Right cardiac atrium (tissue), 5 donors: ENCODE measurements around the gene FOS. TPM values are rescaled to one million over a fixed set of nuclear protein-coding genes. Genes with fewer than 3 reads are reported as not detected.
"Not testable (repeated sequence)": the region's sequence is repeated elsewhere in the genome, so short reads cannot be mapped to it uniquely, and the experiment has no call there.

Experiments used
- ATAC-seq, 2 donors: fragments of 200-7000 bp; cut with Tn5 transposase; one replicate each; pipeline versions ENCODE4 v1.8.0 to v1.9.1; 2020; ENCODE audit warnings: moderate library complexity in 2 of 2, mild to moderate bottlenecking in 1 of 2
- DNase-seq, 3 donors: peaks; one replicate each; pipeline ENCODE4 v3.0.0-alpha.2; 2020
- H3K27ac ChIP-seq: one replicate; pipeline ENCODE4 v1.5.1; 2013; ENCODE audit warnings: mild to moderate bottlenecking, low read length, control low read depth, moderate library complexity
- H3K27me3 ChIP-seq: one replicate; pipeline ENCODE4 v1.6.1; 2013; ENCODE audit not compliant: control insufficient read depth, insufficient read depth
- H3K4me1 ChIP-seq: one replicate; pipeline ENCODE4 v1.6.1; 2013; ENCODE audit warnings: low read length; ENCODE audit not compliant: control insufficient read depth, insufficient read depth
- H3K4me3 ChIP-seq: one replicate; pipeline ENCODE4 v1.5.1; 2013; ENCODE audit warnings: low read length, control low read depth
- H3K9me3 ChIP-seq: one replicate; pipeline ENCODE4 v1.6.1; 2013; ENCODE audit warnings: low read length; ENCODE audit not compliant: control insufficient read depth
- WGBS: extraction: QIAGEN DNeasy Blood & Tissue Kit; methylation state at CpG from one replicate; pipeline ENCODE4 v1.1.7; 2013; 5-methylcytosine and 5-hydroxymethylcytosine counted together
- intact Hi-C, 4 donors: fragments of 100-400 bp; cut with DNase I; formaldehyde crosslinking; loops; one replicate each; pipeline versions ENCODE4 v1.11.0 to v1.14.0; 2022 to 2023
- polyA plus RNA-seq: library from polyadenylated mRNA; stranded (reverse); fragments of 200-250 nt; gene quantifications from one replicate; pipeline ENCODE4 v1.2.3, GENCODE V29; 2013
- total RNA-seq, 4 donors: library from RNA; stranded (reverse); fragmentation: NEBNext Ultra II Directional; extraction: Animal tissue kit (Norgen Biotek cat#: 25700); gene quantifications; one replicate each; pipeline ENCODE4 v1.2.1, GENCODE V29; 2021
- donor health status: healthy with polysubstance abuse.
- donor health status: DM: no; HTN: yes; CAD: no.
- donor health status: DM: no; HTN: no; CAD: no.
- donor health status: DM: no; HTN: yes; CAD: no; lungs with severe emphysema.
- donor health status: DM: yes; HTN: yes; CAD: no.

The FOS gene
- total and polyA plus RNA-seq, 5 donors: 15.7 to 244 (median 50.3) TPM

- Histone ChIP-seq H3K27ac (peak overlapping the region; percentile 93), H3K9me3 (no peaks in the 10 kb centered on the region), H3K27me3 (no peaks in the 10 kb centered on the region), H3K4me3 (peak overlapping the region; percentile 43), H3K4me1 (peaks cover 3% of the 10 kb centered on the region)
- DNase-seq (peak; percentile 83 to 94 (median 92)), ATAC-seq (peak; percentile 19 to 21)
- WGBS: 4% methylated on average over 19 of the region's 19 CpGs
- intact Hi-C loops: loop anchor here (2.0 to 10.0 kb wide), 5 partner anchors 38 to 163 kb away; no protein-coding TSS in a partner anchor
Measured at GRCh38 chr14:75295491-75296345, 17.1 kb downstream of the FOS start.

- Histone ChIP-seq H3K27me3 (no peaks in the 10 kb centered on the region), H3K4me1 (peaks cover 3% of the 10 kb centered on the region), H3K4me3 (no peak overlapping the region), H3K27ac (peak overlapping the region; percentile 61), H3K9me3 (no peaks in the 10 kb centered on the region)
- WGBS: 93% methylated on average over 10 of the region's 10 CpGs
- DNase-seq (no peak), ATAC-seq (no peak)
- intact Hi-C loops: loop anchor here (2.0 to 10.0 kb wide), 6 partner anchors 40 to 165 kb away; no protein-coding TSS in a partner anchor
Measured at GRCh38 chr14:75297411-75298040, 18.9 kb downstream of the FOS start.

GRCh38 chr14:75298187-75298965 lies 19.7 kb downstream of the FOS start:
- peak in 1 of 2 donors; percentile 5 for ATAC-seq
- H3K4me1 ChIP-seq: peaks cover 4% of the 10 kb centered on the region
- intact Hi-C loops: loop anchor here (2.0 to 10.0 kb wide), 5 partner anchors 41 to 166 kb away; no protein-coding TSS in a partner anchor

GRCh38 chr14:75299059-75299458 lies 20.4 kb downstream of the FOS start:
- no peaks in the 10 kb centered on the region for H3K9me3 ChIP-seq
- intact Hi-C loops: loop anchor here (2.0 to 10.0 kb wide), 5 partner anchors 42 to 167 kb away; no protein-coding TSS in a partner anchor
- DNase-seq: peak in 2 of 3 donors; percentile 60 to 72
- H3K4me1 ChIP-seq: peaks cover 4% of the 10 kb centered on the region
- no peaks in the 10 kb centered on the region for H3K27me3 ChIP-seq
- H3K27ac ChIP-seq: peak overlapping the region; percentile 87
- WGBS: 61% methylated on average over 8 of the region's 8 CpGs
- no peak overlapping the region for H3K4me3 ChIP-seq
- no peak for ATAC-seq

More at GRCh38 chr14:75298187-75298965, 19.7 kb downstream of the FOS start:
- no peaks in the 10 kb centered on the region for H3K9me3 ChIP-seq
- DNase-seq: peak; percentile 77 to 90 (median 84)
- H3K27ac ChIP-seq: peak overlapping the region; percentile 65
- WGBS: 55% methylated on average over 9 of the region's 9 CpGs
- H3K4me3 ChIP-seq: no peak overlapping the region
- no peaks in the 10 kb centered on the region for H3K27me3 ChIP-seq

GRCh38 chr14:75299576-75299975 lies 20.9 kb downstream of the FOS start:
- H3K9me3 ChIP-seq: no peaks in the 10 kb centered on the region
- H3K4me1 ChIP-seq: peaks cover 4% of the 10 kb centered on the region
- DNase-seq: no peak
- peak overlapping the region; percentile 87 for H3K27ac ChIP-seq
- intact Hi-C loops: loop anchor here (2.0 to 10.0 kb wide), 5 partner anchors 42 to 167 kb away; no protein-coding TSS in a partner anchor
- 14% methylated on average over 1 of the region's 1 CpG for WGBS
- no peak for ATAC-seq
- no peak overlapping the region for H3K4me3 ChIP-seq
- H3K27me3 ChIP-seq: no peaks in the 10 kb centered on the region

- 57% methylated on average over 9 of the region's 9 CpGs for whole genome bisulfite sequencing
- Histone ChIP-seq H3K27me3 (no peaks in the 10 kb centered on the region), H3K4me1 (peaks cover 2% of the 10 kb centered on the region), H3K9me3 (no peaks in the 10 kb centered on the region), H3K4me3 (no peak overlapping the region), H3K27ac (no peak overlapping the region)
- peak; percentile 34 to 35 for ATAC-seq
- intact Hi-C loops: loop anchor here in 2 of 4 donors (5.0 to 10.0 kb wide), 2 partner anchors 169 to 263 kb away; no protein-coding TSS in a partner anchor
- DNase-seq: peak in 2 of 3 donors; percentile 67 to 78
Measured at GRCh38 chr14:75301666-75302325, 23.2 kb downstream of the FOS start.

GRCh38 chr14:75303381-75303789 lies 24.8 kb downstream of the FOS start:
- ATAC-seq: peak; percentile 55 to 58
- intact Hi-C loops: loop anchor here in 2 of 4 donors (5.0 to 10.0 kb wide), 2 partner anchors 171 to 261 kb away; no protein-coding TSS in a partner anchor

GRCh38 chr14:75306410-75306809 lies 27.8 kb downstream of the FOS start:
- H3K4me3 ChIP-seq, DNase-seq, ATAC-seq, H3K4me1 ChIP-seq, H3K27ac ChIP-seq, H3K27me3 ChIP-seq, H3K9me3 ChIP-seq: not testable (repeated sequence)
- intact Hi-C loops: loop anchor here in 3 of 4 donors (5.0 to 10.0 kb wide), 3 partner anchors 166 to 258 kb away; no protein-coding TSS in a partner anchor
- WGBS: 73% methylated on average over 4 of the region's 4 CpGs

More at GRCh38 chr14:75303381-75303789, 24.8 kb downstream of the FOS start:
- DNase-seq: peak in 2 of 3 donors; percentile 43 to 75
- Histone ChIP-seq H3K4me1 (peaks cover 2% of the 10 kb centered on the region), H3K27me3 (no peaks in the 10 kb centered on the region), H3K27ac (no peak overlapping the region), H3K4me3 (no peak overlapping the region), H3K9me3 (no peaks in the 10 kb centered on the region)
- WGBS: 20% methylated on average over 15 of the region's 15 CpGs

GRCh38 chr14:75306927-75307699 lies 28.5 kb downstream of the FOS start:
- Histone ChIP-seq H3K9me3 (no peaks in the 10 kb centered on the region), H3K27ac (no peak overlapping the region), H3K4me1 (peaks cover 4% of the 10 kb centered on the region), H3K4me3 (no peak overlapping the region), H3K27me3 (no peaks in the 10 kb centered on the region)
- 66% methylated on average over 9 of the region's 9 CpGs for WGBS
- intact Hi-C loops: loop anchor here in 3 of 4 donors (1.0 to 10.0 kb wide), 4 partner anchors 165 to 258 kb away; no protein-coding TSS in a partner anchor
- ATAC-seq (no peak), DNase-seq (no peak)
